ENCODE measurements around the gene ACOX1.

GRCh38 chr17:75940727-75941441 is 38.1 kb downstream of the ACOX1 start, which contains the start of gene FBF1:
- no peak for TF ChIP-seq CTCF (IDR thresholded peaks at IDR 0.05)
- no peak for TF ChIP-seq EZH2 (IDR thresholded peaks at IDR 0.05; ENCODE audit: borderline replicate concordance, insufficient read depth, low read depth, low read length, poor library complexity, severe bottlenecking)
